Measurements from ENCODE around the gene MROH2A.

MROH2A gene

DNA sequence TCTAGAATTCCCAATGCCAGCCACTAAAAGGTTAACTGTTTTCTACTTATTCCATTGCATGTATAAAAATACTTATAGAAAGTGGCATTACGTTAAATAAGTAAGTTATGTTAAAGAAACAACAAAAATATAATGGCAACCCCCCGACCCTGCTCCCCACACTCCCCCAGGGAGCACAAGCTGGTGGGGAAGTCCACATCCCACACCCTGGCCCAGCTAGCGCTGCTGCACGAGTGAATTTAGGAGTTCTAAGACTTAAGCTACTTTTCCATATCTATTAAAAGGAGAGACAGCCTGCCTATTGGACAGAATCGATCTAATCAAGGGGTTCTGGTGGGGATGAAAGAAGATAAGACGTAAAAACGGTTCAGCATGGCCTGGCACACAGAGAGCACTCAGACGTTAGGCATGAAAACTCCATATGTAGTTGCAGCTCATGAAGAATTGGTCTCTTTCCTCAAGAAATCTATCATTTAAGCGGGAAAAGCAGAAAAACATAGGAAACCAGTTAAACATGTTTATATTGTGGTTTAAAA lies 59.6 kb downstream of the MROH2A start:
- no peak for DNase-seq (ENCODE audit: low spot score)

DNA sequence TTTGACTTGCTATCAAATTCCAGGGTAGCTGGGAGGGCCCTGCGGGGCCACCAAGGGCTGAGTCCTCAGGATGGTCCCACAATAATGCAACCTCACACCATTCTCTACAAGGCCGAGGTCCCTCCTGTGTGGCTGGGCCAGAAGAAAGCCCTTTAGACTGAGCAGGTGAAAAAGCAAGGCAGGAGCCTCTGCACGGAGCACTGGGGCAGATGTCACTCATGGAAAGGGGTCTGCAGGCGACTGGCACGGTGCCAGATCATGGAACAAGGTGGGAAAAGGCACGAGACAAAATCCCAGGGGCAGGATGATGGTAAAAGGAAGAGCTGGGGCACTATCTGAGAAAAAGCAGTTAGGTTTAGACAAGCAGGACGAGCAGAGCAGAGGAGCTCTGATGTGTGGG lies 60.1 kb downstream of the MROH2A start:
- DNase-seq (ENCODE audit: low spot score) = no peak

DNA sequence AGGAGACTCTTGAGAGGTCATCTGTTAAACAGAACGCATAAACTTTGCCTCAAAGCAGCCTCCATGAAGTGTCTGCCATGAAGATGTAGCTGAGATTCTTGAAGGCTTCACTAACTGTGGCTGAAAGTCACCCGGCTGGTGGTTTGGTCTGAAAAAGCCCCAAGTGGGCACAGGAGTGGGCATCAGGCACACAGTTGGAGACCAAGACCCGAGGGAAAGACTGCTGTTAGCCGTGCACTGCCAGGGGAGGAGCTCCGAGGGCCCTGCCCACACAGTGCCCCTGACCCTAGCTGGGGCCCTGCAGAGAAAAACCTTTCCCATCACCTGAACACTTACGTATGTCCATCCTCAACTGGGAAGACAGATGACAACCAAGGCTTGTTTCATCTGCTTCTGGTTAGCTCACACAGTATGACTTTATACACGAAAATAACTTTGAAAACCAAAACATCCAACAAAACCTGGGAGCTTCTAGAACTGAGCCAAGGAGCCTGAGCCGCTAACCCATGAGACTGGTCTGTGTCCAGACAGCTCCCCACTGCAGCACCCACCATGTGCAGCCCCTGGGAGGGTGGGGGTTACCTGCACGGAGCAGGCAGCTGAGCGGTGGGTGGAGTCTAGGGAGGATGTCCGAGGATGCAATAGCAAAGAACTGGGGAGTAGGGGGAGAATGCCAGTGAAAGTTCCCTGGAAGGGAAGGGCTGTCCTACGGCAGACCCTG lies 60.8 kb downstream of the MROH2A start:
- no peak for DNase-seq (ENCODE audit: low spot score)

DNA sequence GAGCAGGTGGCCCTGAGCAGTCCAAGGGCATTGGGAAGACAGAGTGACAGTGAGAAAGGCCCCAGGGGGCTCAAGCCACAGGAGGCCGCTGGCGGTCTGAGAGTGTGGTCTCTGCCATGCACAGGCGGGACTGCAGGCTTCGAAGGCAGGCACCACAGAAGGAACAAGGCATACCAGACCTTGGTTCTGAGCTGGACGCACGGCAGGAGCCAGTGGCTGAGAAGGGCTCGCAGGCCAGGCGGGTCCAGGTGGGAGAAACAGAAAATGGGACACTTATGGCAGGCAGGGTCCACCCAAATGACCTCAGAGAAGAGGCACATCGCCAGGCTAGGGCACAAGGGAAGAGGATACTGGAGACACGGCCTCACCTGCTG lies 61.3 kb downstream of the MROH2A start:
- no peak for DNase-seq (ENCODE audit: low spot score)

DNA sequence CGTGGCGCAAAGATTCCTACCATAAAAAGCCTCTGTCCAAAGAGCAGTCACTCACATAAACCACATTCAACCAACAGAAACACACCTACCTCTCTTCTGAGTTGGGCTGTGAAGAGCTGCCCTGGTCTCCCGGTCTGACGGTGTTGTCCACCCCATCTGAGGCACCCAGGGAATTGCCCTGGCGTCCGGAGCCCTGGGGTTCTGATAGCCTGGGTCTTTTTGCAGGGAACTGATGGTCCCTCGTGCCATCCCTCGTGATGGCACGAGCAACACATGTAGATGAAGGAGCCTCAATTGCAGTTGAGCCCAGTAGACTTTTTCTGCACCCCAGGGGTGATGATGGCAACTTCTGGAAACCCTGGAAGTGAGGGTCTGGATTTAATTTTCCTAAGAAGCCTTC lies 62.4 kb downstream of the MROH2A start:
- DNase-seq (ENCODE audit: low spot score) = no peak

DNA sequence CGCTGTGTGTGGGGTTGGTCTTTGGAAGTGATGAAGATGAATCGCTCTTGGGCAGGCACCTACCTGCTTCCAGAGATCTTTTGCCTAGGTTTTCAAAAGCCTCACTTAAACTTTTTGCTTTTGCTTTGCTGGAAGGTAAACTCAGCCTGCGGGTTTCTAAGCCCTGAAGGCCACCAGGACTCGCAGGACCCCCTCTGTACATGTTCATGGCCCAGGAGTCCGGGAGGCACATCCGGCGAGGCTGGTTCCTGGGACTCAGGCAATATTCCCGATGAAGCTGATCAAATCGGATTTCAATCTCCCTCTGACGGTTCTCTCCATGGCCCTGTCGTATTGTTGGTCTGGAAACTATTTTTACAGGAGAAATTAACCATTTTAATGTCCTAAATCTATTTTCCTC lies 63.1 kb downstream of the MROH2A start:
- DNase-seq (ENCODE audit: low spot score) = no peak

DNA sequence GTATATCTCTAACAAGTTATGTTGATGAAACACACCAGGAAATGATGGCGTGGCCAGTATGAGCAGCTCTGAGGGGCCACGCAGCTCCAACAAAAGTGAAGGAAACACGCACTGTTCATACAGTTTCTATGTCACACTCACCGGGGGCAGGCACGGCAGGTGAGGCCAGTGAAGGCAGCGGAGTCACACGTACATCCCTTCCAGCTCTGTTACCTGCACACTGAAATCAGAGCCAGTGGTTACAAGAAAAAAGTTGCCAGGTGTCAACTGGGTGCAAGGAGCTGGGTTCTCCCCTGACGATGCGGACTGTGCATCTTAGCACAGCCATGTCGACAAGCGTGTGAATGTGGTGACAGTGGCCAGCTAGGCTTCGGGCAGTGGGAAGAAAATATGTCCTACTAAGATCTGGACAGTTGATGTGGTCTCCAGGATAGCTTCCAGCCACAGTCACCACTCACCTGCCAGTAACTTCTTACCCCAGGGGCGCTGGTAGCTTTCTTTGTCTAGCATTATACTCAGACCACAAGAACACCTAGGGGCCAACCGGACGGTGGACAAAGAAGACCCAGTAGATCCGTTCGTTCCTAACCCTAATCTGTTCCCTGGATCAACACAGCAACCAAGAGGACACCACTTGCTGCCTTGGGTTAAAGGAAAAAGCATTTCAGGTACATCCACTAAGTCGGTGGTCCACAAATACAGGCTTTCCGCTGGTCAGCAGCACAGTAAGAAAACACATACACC lies 66.1 kb downstream of the MROH2A start:
- DNase-seq (ENCODE audit: low spot score) = no peak

DNA sequence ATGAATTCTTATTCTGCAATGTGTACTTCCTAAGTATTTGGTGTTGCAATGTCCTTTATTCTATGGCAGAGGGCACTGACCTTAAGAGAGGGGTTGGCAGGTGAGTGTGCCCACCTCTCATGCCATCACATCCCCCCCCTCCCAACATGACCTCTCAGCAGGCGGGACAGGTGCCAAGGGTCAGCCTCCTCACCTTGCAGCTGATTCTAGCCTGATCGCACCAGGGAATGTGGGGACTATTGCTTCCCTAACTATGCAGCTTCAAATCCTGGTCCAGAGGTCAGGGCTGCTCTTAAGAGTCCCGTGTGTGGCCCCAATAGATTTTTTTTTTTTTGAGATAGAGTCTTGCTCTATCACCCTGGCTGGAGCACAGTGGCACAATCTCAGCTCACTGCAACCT lies 66.7 kb downstream of the MROH2A start:
- DNase-seq (ENCODE audit: low spot score) = no peak

DNA sequence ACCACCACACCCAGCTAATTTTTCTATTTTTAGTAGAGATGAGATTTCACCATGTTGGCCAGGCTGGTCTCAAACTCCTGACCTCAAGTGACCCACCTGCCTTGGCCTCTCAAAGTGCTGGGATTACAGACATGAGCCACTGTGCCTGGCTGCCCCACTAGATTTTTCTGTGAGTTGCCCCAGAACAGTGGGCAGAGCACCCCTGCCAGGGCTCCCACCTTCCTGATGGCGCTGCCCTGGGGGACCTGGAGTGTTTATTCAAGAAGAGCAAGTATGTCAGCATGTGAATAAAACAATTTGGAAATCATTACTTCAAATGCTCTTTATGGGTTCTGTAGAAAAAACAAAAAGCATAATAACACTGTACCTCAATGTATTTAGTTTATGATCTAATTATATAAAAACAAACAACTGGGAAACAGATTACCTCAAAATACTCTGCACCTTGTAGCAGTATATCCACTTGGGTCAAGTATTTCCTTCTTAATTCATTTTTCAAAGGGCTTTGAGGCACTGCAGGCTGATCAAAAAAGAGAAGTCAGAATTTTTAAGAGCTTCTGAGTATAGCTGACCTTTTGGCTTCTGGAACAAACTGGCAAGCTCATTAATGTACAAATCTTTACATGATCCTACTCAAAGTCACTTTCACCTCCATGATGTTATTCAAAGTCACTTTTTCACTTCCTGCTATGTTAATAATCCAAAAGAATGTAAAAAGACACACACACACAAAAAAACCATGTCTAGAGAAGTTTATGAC lies 67.4 kb downstream of the MROH2A start:
- no peak for DNase-seq (ENCODE audit: low spot score)

DNA sequence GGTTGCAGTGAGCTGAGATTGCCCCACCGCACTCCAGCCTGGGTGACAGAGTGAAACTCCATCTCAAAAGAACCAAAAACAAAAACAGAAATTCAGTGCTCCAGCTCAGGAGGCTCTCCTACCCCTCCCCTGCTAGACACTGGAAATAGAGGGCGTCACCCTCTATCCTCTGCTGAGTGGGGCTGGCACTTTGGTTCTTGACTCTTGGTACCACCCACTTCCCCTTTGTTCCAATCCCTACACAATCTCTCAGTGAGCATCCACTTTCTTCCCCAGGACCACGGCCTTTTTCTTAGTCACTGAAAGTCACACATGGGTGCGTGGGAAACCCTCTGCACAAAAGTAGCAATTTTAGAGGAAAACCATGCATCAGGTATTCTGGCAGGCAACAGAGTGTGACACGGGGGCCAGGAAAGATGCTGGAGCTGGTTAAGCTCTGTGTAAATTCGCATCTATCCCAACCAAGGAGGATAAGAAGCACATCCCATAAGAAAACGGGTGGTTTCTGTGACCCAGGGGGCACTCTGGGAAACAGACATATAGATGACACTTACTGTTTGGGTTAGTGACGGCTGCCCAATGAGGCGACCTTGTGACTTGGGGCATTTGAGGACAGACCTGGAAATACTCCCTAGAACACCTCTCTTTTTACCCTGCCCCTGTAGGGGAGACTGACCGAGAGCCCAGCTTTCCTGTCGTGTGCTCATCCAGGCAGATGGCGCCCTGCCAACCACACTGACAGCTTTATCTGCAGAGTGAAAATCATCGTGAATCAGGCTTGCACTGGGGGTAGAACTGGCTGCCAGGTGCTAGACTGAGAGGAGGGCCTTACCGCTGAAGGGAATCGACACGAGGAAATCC lies 68.5 kb downstream of the MROH2A start:
- DNase-seq (ENCODE audit: low spot score) = no peak

DNA sequence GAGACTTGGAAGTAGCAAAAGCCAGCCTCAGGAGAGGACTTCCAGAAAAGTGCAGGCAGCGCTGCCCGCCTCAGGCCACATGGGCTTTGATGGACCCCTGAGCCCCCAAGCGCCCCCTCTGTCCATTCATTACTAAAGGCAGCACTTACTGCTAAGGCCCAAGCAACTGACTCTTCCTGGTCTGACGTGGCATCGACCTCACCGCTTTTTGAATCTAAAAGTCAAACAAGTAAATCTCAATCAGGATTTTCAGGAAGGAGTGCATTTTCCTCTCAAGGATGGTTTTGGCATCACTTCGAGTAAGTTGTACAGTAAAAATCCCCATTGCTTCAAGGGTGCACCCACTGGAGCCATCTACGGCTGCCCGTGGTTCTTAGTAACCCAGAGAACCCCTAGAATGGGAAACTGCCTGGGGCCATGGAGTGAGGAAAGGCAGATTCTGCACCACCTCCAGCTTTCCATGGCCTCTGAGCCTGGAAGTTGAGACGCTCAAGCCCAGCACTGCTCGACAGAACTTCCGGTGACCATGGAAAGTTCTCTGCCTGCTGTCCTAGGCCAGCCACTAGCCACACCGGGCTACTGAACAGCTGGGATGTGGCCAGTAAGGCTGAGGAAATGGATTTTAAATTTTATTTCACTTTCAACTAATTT lies 69.2 kb downstream of the MROH2A start:
- DNase-seq (ENCODE audit: low spot score) = no peak

DNA sequence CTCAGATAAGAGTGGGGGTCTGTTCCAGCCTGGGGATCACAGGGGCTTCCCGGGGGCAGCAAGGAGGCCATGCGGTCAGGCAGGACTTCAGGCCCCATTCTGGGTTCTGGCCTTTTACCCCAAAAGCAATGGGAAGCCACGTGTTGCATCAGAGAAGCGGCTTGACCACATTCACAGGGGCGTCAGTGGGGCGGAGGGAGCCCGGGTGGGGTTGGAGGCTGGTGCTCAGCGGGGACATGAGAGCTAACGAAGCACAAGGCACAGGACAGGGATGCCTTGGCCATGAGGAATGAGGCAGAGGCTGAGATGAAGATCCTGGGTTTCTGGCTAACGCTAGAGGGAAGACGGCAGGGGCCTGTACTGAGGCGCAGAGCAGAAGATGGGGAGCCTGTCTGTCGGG lies 70.1 kb downstream of the MROH2A start:
- DNase-seq (ENCODE audit: low spot score) = no peak

DNA sequence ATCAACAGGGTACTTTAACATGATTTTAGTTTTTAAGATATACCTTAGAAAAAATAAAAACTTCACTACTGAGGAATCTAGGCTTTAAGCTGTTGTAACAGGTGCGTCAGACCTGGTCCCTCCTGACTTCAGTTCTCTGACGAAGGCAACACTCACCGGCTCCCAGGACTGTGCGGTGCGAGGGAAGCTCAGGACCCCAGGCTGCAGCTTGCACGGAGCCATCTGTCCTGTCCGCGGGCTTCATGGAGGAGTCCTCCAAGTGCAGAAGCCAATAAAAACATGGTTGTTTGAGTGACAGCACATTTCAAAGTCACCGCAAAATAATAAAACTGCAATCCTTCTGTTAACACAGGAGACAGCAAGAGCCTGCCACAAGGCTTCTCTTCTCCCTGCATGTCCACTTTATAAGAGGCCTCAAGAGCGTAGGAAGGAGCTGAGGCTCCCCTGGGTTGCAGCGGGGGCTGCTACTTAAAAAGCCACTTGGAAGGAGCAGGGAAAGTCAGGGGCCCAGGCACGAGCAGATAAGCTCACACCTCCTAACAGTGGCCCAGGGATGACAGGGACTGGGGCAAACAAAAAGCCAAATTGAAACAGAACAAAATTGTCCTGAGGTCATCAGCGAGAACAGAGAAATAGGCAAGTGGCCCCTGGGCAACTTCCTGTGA lies 71.6 kb downstream of the MROH2A start:
- no peak for DNase-seq (ENCODE audit: low spot score)

DNA sequence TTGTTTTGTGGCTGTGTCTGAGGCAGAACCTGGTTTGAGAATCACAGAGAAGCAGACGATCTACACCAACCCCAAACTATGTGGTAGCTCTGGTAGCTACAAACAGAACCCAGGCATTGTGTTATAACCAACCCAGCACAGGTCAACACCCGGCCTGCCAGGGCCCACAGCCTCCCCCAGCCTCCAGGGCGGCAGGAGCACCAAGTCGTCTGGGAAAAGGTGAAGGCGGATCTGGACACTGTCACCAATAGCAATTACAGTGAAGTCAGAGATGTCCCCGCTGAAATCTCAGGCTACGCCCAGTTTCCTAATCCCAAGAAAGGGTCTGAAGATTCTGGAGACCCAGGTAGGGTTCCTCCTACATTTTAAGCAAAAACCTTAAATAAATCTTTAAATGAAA lies 72.6 kb downstream of the MROH2A start:
- DNase-seq (ENCODE audit: low spot score) = no peak

DNA sequence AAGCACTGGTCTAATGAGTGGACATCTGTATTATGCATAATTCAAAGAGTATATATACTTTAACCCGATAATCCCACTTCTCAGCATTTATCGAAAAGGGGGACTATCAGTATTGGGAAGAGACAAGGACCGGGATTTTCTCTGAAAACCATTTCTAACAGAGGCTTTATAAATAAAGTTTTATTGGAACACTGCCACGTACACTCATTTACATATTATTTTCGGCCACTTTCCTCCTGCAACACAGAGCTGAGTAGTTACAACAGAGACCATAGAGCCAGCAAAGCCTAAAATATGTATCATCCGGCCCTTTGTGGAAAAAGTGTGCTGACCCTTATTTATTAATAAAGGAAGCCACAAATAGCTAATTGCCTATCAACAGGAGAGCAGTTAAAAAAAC lies 73.0 kb downstream of the MROH2A start:
- DNase-seq (ENCODE audit: low spot score) = no peak

DNA sequence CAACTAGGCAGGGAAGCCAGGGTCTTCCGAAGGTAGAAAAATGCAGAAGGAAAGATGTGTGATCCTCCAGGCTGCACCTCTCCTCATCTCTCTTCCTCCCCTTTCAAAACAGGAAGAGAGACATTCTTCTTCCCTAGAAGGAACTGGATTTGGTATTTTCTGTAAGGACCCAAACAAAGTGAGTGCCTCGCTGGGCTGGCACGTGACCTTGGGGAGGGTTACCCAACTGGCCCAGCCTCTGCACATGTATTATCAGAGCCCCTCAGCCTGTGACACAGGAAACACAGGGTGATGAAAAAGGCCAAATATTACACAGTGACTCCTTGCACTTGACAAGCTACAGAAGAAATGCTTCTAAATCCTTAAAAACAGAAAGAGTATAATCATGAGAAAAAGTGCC lies 73.9 kb downstream of the MROH2A start:
- DNase-seq (ENCODE audit: low spot score) = no peak

DNA sequence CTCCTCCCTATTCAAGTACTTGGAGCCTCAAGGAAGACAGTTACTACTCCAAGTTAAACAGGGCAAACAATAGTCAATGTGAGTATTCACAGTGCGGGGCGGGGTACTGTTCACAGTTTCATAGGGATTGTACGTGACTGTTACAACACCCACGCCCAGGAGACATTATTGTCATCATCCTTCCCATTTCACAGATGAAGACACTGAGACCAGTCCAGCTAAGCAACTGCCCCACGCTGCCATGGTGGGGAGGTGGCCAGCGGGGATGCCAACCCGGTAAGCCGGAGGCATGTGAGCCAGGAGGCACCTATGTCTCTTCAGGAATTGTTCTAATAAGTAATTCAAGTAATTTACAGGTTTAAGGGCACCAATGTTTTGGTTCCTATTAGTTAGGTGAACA lies 75.2 kb downstream of the MROH2A start:
- DNase-seq (ENCODE audit: low spot score) = no peak

DNA sequence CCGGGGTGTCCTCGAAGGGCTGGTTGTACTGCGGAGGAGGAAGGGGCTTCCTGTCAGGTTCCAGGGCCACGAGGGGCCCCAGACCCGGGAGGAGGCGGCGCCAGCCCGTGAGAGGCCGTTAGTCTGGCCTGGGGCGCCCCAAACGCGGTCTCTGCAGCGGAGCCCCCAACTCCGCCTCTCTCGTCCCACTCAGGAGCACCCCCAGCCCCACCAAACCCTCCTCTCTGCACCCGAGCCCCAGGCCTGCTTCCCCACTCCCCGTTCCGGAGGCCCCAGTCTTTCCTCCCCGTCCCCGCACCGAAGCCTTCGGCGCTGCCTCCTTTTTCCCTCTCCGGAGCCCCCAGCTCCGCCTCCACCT lies 75.7 kb downstream of the MROH2A start:
- no peak for DNase-seq (ENCODE audit: low spot score)

DNA sequence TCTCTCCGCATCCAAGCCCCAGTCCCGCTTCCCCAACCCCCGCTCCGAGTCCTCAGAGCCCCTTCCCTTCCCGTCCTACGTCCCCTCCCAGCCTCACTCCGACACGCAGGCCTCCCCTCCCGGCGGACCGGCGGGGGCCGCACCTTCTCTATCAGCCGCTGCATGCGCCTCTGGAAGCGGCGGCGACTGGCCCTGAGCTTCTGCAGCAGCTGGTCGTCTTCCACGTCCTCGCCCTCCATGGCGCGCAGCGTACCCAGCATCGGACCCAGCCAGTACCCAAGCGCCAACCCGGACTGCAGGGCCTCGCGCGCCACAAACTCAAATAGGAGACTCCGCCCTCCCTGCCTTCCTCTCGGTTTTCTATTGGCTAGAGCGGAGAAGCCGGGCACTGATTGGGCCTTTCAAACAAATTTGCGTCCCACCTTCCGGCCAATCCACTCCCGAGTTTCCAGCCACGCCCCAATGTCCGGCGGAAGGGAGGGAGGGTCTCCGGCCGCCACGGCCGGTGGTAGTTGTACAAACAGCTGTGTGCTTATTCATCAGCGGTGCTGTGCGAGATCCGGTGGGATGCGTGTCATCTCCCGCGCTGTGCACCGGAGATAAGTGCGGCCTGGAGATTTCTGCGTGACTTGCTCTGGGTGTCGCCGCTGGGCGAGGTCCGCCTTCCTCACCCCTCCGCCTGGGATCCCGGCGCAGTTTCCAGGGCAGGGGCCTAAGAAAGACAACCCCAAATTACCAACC lies 76.3 kb downstream of the MROH2A start, which contains the start of gene HJURP:
HJURP (minus strand) TSS at position 295 of the 741 bp plus-strand sequence; CDS start at position 260, 35 bp downstream.
- DNase-seq (ENCODE audit: low spot score) = peak; percentile 97

DNA sequence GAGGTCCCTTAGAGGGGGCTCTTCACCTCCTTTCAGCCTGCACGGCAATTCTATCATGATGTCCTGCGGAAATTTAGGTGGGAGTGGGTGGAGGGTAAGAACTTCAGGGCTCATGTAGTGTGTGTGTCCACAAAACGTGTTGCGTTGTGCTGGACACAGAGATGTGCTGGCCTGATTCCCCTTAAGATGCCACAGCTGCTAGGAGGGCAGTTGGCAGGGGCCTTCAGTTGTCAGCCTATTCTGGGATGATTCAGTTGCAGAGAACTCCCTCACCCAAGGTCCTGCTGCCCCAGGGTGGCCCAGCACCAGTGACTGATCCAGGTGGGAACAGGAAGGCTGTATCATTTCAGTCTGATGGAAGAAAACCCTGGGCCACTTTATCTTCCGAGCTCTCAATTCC lies 77.2 kb downstream of the MROH2A start:
- no peak for DNase-seq (ENCODE audit: low spot score)
